HG03280 (cell line): ENCODE results near the gene SCRT2.

Source experiments
- ATAC-seq: cut with Tn5 transposase; IDR thresholded peaks from one replicate; pipeline ENCODE4 v1.9.1; 2021; ENCODE audit warnings: mild to moderate bottlenecking, moderate library complexity; ENCODE audit not compliant: unreplicated experiment

The SCRT2 gene

GRCh38 chr20:672963-673602 is 2.5 kb downstream of the SCRT2 start:
- ATAC-seq: no peak

- no peak for ATAC-seq
Observed at GRCh38 chr20:671252-672030, 4.2 kb downstream of the SCRT2 start.

GRCh38 chr20:669573-669972 is 6.0 kb downstream of the SCRT2 start:
- ATAC-seq: no peak

- ATAC-seq: no peak
Observed at GRCh38 chr20:668638-669037, 7.0 kb downstream of the SCRT2 start.

GRCh38 chr20:668050-668449 is 7.6 kb downstream of the SCRT2 start:
- no peak for ATAC-seq

GRCh38 chr20:667351-668034 is 8.1 kb downstream of the SCRT2 start:
- no peak for ATAC-seq

GRCh38 chr20:666877-667276 is 8.7 kb downstream of the SCRT2 start:
- no peak for ATAC-seq

GRCh38 chr20:665276-665675 is 10.3 kb downstream of the SCRT2 start:
- ATAC-seq: no peak

GRCh38 chr20:664576-664975 is 11.0 kb downstream of the SCRT2 start:
- ATAC-seq: no peak

- ATAC-seq: no peak
Observed at GRCh38 chr20:664151-664550, 11.5 kb downstream of the SCRT2 start.

GRCh38 chr20:663315-664090 is 12.1 kb downstream of the SCRT2 start:
- ATAC-seq: no peak

GRCh38 chr20:662277-663192 is 13.1 kb downstream of the SCRT2 start:
- ATAC-seq: no peak

- no peak for ATAC-seq
Observed at GRCh38 chr20:661474-662270, 13.9 kb downstream of the SCRT2 start.

- ATAC-seq: no peak
Observed at GRCh38 chr20:658731-659291, 16.8 kb downstream of the SCRT2 start.

- no peak for ATAC-seq
Observed at GRCh38 chr20:658202-658601, 17.4 kb downstream of the SCRT2 start.

- no peak for ATAC-seq
Observed at GRCh38 chr20:655726-656624, 19.6 kb downstream of the SCRT2 start.

GRCh38 chr20:654417-654750 is 21.2 kb downstream of the SCRT2 start:
- no peak for ATAC-seq
